A549 (cell line): Measurements from ENCODE around the gene LSR. TPM values are rescaled to one million over a fixed set of nuclear protein-coding genes. Genes with fewer than 3 reads are reported as not detected.

ENCODE experiments used
- ATAC-seq, 2 experiments: fragments of 200-7000 bp in 1 of 2; fragments of >200 bp in 1 of 2; cut with Nextera tagmentation in 1 of 2; cut with Tn5 transposase in 1 of 2; 3 replicates each; pipeline versions ENCODE4 v1.8.0 to v1.9.1; 2018 to 2020; ENCODE audit warnings: mild to moderate bottlenecking in 1 of 2, moderate library complexity in 1 of 2
- CTCF ChIA-PET: fragments of 300-600 bp; sonication (Branson Sonifier 250); formaldehyde crosslinking; extraction: SDS; loops from one replicate; lab custom pipeline; 2021; ENCODE audit warnings: antibody characterized with exemption, inconsistent platforms; lab: Yijun Ruan, JAX
- POLR2A ChIA-PET: fragments of 350-600 bp; formaldehyde crosslinking; extraction: SDS; loops from one replicate; lab custom pipeline; 2021; ENCODE audit warnings: antibody characterized with exemption, inconsistent platforms; lab: Yijun Ruan, JAX
- DNase-seq, 2 experiments: peaks; one replicate each; pipeline versions ENCODE4 v3.0.0 to v3.0.0-alpha.2; 2011 to 2016; ENCODE audit warnings: low read depth in 1 of 2, low spot score in 1 of 2
- FAIRE-seq: peaks from 2 replicates; lab custom pipeline; 2011; peaks lifted over from hg19 to GRCh38; lab: Jason Lieb, UNC
- H3K27ac ChIP-seq, 2 experiments: fragments of >200 bp; sonication (Bioruptor Twin); formaldehyde crosslinking; 3 replicates each; pipeline ENCODE4 v1.5.1; 2016 to 2017
- H3K4me1 ChIP-seq: fragments of >200 bp; sonication (Bioruptor Twin); formaldehyde crosslinking; 3 replicates; pipeline ENCODE4 v1.6.1; 2016
- H3K4me2 ChIP-seq: fragments of >200 bp; sonication (Bioruptor Twin); formaldehyde crosslinking; 3 replicates; pipeline ENCODE4 v1.6.1; 2016
- H3K4me3 ChIP-seq: fragments of >200 bp; sonication (Bioruptor Twin); formaldehyde crosslinking; 3 replicates; pipeline ENCODE4 v1.5.1; 2016
- H3K9me3 ChIP-seq: fragments of >200 bp; sonication (Bioruptor Twin); formaldehyde crosslinking; 3 replicates; pipeline ENCODE4 v1.6.1; 2016
- BHLHE40 ChIP-seq: IDR thresholded peaks from 2 replicates; pipeline ENCODE4 v1.6.1; 2012; ENCODE audit warnings: low read depth, low read length, inconsistent platforms
- CBX8 ChIP-seq: fragments of 200-600 bp; sonication (generic); IDR thresholded peaks from 2 replicates; pipeline ENCODE4 v1.6.1; 2016
- EHMT2 ChIP-seq: fragments of 200-600 bp; sonication (generic); IDR thresholded peaks from 2 replicates; pipeline ENCODE4 v1.6.1; 2016; ENCODE audit warnings: antibody characterized with exemption, low read depth, mild to moderate bottlenecking, moderate library complexity
- ESRRA ChIP-seq: fragments of 150-350 bp; IDR thresholded peaks from 2 replicates; pipeline ENCODE4 v1.6.1; 2014; ENCODE audit warnings: mild to moderate bottlenecking, low read length, borderline replicate concordance
- FOSB ChIP-seq: fragments of 250-450 bp; sonication (Bioruptor Pico); IDR thresholded peaks from 2 replicates; pipeline ENCODE4 v1.5.0; 2020; ENCODE audit warnings: mild to moderate bottlenecking, moderate library complexity
- HDAC2 ChIP-seq: fragments of 200-600 bp; sonication (generic); IDR thresholded peaks from 2 replicates; pipeline ENCODE4 v1.6.1; 2016
- HOXA7 ChIP-seq: fragments of 250-450 bp; sonication (Bioruptor Pico); IDR thresholded peaks from 2 replicates; pipeline ENCODE4 v1.5.0; 2020; ENCODE audit warnings: mild to moderate bottlenecking, moderate library complexity
- JUNB ChIP-seq: fragments of >200 bp; sonication (Bioruptor Twin); formaldehyde crosslinking; IDR thresholded peaks from 2 replicates; pipeline ENCODE4 v1.6.1; 2016
- KDM5A ChIP-seq: fragments of 200-600 bp; sonication (generic); IDR thresholded peaks from 2 replicates; pipeline ENCODE4 v1.6.1; 2016; ENCODE audit warnings: antibody characterized with exemption, mild to moderate bottlenecking
- MYC ChIP-seq: IDR thresholded peaks from 2 replicates; pipeline ENCODE4 v1.6.1; 2012; ENCODE audit warnings: mild to moderate bottlenecking, inconsistent platforms, low read length, improper control_type of control experiment, borderline replicate concordance
- NR3C1 ChIP-seq: fragments of >200 bp; sonication (Bioruptor Twin); formaldehyde crosslinking; IDR thresholded peaks from 3 replicates; pipeline ENCODE4 v1.6.1; 2017
- POLR2A ChIP-seq: IDR thresholded peaks from 2 replicates; pipeline ENCODE4 v1.6.1; 2012; ENCODE audit warnings: mild to moderate bottlenecking, low read length
- RARB ChIP-seq: fragments of 250-450 bp; sonication (Bioruptor Pico); IDR thresholded peaks from 2 replicates; pipeline ENCODE4 v1.8.0; 2021; ENCODE audit warnings: mild to moderate bottlenecking, moderate library complexity
- SREBF2 ChIP-seq: fragments of 450-650 bp; IDR thresholded peaks from 2 replicates; pipeline ENCODE4 v1.6.1; 2014; ENCODE audit warnings: mild to moderate bottlenecking, moderate library complexity
- ZFP36 ChIP-seq: fragments of 450-650 bp; IDR thresholded peaks from 2 replicates; pipeline ENCODE4 v1.6.1; 2014; ENCODE audit warnings: borderline replicate concordance; ENCODE audit not compliant: partially characterized antibody
- ZNF302 ChIP-seq: fragments of 250-450 bp; sonication (Bioruptor Pico); IDR thresholded peaks from 2 replicates; pipeline ENCODE4 v1.9.0; 2021; ENCODE audit warnings: inconsistent platforms, mild to moderate bottlenecking, moderate library complexity
- ZSCAN20 ChIP-seq: fragments of 250-450 bp; sonication (Bioruptor Pico); IDR thresholded peaks from 2 replicates; pipeline ENCODE4 v1.8.0; 2022; ENCODE audit warnings: mild to moderate bottlenecking, moderate library complexity
- WGBS: methylation state at CpG from one replicate; pipeline ENCODE4 v1.1.6; 2017; ENCODE audit errors: missing lambda C conversion rate; 5-methylcytosine and 5-hydroxymethylcytosine counted together
- polyA plus RNA-seq, 4 experiments: library from polyadenylated mRNA; depleted of rRNA in 3 of 4; stranded (reverse); fragments of >200 nt; fragmentation: RNase III in 1 of 4; extraction: RNeasy Plus Mini Kit Qiagen cat#74134 plus additional on column Dnase treatment in 1 of 4; gene quantifications; 2 replicates in 3 of 4; 3 replicates in 1 of 4; pipeline ENCODE4 v1.2.3, GENCODE V29; 2011 to 2017
- TF ChIP-seq, protein P1 (sequence below): fragments of 200-600 bp; sonication (generic); IDR thresholded peaks from 2 replicates; pipeline ENCODE4 v1.6.1; 2016; ENCODE audit warnings: antibody characterized with exemption, mild to moderate bottlenecking, moderate library complexity
- TF ChIP-seq, protein P2 (sequence below): IDR thresholded peaks from 2 replicates; pipeline ENCODE4 v1.6.1; 2012
- TF ChIP-seq, protein P3 (sequence below): fragments of 150-350 bp; IDR thresholded peaks from 2 replicates; pipeline ENCODE4 v1.6.1; 2014; ENCODE audit warnings: low read depth, mild to moderate bottlenecking, low read length
- TF ChIP-seq, protein P4 (sequence below): fragments of 450-650 bp; IDR thresholded peaks from 2 replicates; pipeline ENCODE4 v1.6.1; 2014; ENCODE audit warnings: antibody characterized with exemption
- TF ChIP-seq, protein P5 (sequence below): fragments of >200 bp; sonication (Bioruptor Twin); formaldehyde crosslinking; IDR thresholded peaks from 3 replicates; pipeline ENCODE4 v1.6.1; 2016
- TF ChIP-seq, protein P6 (sequence below): fragments of 250-450 bp; sonication (Bioruptor Pico); IDR thresholded peaks from 2 replicates; pipeline ENCODE4 v1.5.0; 2020; ENCODE audit warnings: low read depth, mild to moderate bottlenecking, moderate library complexity
- TF ChIP-seq, protein P7 (sequence below): fragments of 250-450 bp; sonication (Bioruptor Pico); IDR thresholded peaks from 2 replicates; pipeline ENCODE4 v1.5.0; 2021; ENCODE audit warnings: mild to moderate bottlenecking, moderate library complexity, borderline replicate concordance

LSR gene
- polyA plus RNA-seq, 2 of the 4 experiments (the other 2 are of a cell fraction) = 2.1 to 3.6 TPM

DNA sequence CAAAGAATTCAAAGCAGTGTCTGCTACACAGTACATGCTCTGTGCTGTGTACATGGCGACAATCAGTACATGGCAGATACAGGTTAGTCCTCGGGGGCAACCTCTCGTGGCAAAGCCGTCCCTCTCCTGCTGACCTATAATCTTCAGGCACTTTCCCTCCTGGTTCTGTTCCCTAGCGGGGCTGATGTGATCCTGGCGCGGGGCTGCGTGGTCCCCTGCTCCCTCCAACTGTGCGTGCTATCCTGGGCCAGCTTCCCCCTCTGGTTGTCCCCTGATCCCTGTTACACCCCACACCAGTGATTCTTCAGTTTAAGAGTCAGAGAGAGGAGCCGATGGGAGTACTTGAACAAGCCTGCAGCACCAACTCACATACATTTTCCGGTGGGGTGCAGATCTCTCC lies 55.2 kb downstream of the LSR start:
- no peak for FAIRE-seq
- CTCF ChIA-PET = interaction anchor here (0.6 to 2.6 kb wide), 7 partner anchors 8 to 49 kb away, joined by 3 to 9 read pairs (median 5); partner anchors contain the start of gene USF2
- POLR2A ChIA-PET = interaction anchor here (0.5 kb wide), 1 partner anchor 36 kb away, joined by 3 read pairs; no protein-coding TSS in a partner anchor

DNA sequence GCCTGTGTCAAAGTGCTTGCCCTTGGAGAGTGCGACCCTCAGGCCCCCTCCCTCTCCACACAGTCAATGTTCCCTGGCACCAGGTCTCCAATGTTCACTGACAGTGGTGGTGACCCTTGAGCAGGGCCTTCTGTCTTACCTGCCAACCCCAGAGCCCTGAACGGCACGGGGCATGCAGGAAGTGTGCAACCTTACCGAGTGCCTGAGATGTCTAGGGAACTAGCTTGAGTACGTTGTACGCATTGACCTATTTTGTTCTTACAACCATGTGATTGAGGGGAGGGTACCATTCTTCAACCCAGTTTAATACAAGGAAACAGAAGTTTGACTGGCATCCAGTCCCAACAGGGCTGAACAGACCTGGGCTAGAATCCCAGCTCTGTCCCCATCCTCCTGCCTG lies 56.4 kb downstream of the LSR start:
- FAIRE-seq = peak; percentile 13
- ChIA-PET POLR2A (no interaction called here), CTCF (interaction anchor here (0.7 to 2.6 kb wide), 8 partner anchors 8 to 190 kb away, joined by 3 to 9 read pairs (median 6); partner anchors contain the start of gene USF2)
- ATAC-seq = no peak
- Histone ChIP-seq H3K27ac (no peak overlapping the region), H3K4me3 (no peak overlapping the region), H3K4me1 (0 out of 3 replicates have a peak, but pooled peaks cover 2% of the 10 kb centered on the region), H3K9me3 (no peaks in the 10 kb centered on the region), H3K4me2 (no peak overlapping the region)
- no peak for DNase-seq
- 77% methylated on average over 6 of the region's 6 CpGs for WGBS
- TF ChIP-seq ZNF302 (CRISPR knock-in tag) (no peak), CBX8 (no peak), HOXA7 (no peak), EHMT2 (no peak)
- TF ChIP-seq, protein P1, sequence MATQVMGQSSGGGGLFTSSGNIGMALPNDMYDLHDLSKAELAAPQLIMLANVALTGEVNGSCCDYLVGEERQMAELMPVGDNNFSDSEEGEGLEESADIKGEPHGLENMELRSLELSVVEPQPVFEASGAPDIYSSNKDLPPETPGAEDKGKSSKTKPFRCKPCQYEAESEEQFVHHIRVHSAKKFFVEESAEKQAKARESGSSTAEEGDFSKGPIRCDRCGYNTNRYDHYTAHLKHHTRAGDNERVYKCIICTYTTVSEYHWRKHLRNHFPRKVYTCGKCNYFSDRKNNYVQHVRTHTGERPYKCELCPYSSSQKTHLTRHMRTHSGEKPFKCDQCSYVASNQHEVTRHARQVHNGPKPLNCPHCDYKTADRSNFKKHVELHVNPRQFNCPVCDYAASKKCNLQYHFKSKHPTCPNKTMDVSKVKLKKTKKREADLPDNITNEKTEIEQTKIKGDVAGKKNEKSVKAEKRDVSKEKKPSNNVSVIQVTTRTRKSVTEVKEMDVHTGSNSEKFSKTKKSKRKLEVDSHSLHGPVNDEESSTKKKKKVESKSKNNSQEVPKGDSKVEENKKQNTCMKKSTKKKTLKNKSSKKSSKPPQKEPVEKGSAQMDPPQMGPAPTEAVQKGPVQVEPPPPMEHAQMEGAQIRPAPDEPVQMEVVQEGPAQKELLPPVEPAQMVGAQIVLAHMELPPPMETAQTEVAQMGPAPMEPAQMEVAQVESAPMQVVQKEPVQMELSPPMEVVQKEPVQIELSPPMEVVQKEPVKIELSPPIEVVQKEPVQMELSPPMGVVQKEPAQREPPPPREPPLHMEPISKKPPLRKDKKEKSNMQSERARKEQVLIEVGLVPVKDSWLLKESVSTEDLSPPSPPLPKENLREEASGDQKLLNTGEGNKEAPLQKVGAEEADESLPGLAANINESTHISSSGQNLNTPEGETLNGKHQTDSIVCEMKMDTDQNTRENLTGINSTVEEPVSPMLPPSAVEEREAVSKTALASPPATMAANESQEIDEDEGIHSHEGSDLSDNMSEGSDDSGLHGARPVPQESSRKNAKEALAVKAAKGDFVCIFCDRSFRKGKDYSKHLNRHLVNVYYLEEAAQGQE = no peak
- TF ChIP-seq, protein P2, sequence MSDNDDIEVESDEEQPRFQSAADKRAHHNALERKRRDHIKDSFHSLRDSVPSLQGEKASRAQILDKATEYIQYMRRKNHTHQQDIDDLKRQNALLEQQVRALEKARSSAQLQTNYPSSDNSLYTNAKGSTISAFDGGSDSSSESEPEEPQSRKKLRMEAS = no peak
- TF ChIP-seq, protein P3, sequence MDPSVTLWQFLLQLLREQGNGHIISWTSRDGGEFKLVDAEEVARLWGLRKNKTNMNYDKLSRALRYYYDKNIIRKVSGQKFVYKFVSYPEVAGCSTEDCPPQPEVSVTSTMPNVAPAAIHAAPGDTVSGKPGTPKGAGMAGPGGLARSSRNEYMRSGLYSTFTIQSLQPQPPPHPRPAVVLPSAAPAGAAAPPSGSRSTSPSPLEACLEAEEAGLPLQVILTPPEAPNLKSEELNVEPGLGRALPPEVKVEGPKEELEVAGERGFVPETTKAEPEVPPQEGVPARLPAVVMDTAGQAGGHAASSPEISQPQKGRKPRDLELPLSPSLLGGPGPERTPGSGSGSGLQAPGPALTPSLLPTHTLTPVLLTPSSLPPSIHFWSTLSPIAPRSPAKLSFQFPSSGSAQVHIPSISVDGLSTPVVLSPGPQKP = no peak

More for the DNA sequence above, 55.2 kb downstream of the LSR start:
- 0 out of 3 replicates have a peak, but pooled peaks cover 2% of the 10 kb centered on the region for H3K9me3 ChIP-seq
- WGBS = 73% methylated on average over 11 of the region's 11 CpGs
- 0 out of 3 replicates have a peak, but pooled peaks cover 2% of the 10 kb centered on the region for H3K4me1 ChIP-seq
- DNase-seq = no peak
- no peak overlapping the region for H3K27ac ChIP-seq
- H3K4me3 ChIP-seq = no peak overlapping the region
- no peak overlapping the region for H3K4me2 ChIP-seq
- no peak for ATAC-seq
- TF ChIP-seq, protein P1 = no peak
- TF ChIP-seq JUNB (no peak), KDM5A (no peak), MYC (no peak), ZFP36 (no peak), RARB (CRISPR knock-in tag) (no peak), ZSCAN20 (CRISPR knock-in tag) (no peak), ESRRA (no peak), POLR2A (no peak), NR3C1 (no peak), HOXA7 (no peak), BHLHE40 (no peak), SREBF2 (no peak), HDAC2 (no peak), FOSB (no peak)
- TF ChIP-seq, protein P4, sequence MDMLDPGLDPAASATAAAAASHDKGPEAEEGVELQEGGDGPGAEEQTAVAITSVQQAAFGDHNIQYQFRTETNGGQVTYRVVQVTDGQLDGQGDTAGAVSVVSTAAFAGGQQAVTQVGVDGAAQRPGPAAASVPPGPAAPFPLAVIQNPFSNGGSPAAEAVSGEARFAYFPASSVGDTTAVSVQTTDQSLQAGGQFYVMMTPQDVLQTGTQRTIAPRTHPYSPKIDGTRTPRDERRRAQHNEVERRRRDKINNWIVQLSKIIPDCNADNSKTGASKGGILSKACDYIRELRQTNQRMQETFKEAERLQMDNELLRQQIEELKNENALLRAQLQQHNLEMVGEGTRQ = no peak
- TF ChIP-seq, protein P5, sequence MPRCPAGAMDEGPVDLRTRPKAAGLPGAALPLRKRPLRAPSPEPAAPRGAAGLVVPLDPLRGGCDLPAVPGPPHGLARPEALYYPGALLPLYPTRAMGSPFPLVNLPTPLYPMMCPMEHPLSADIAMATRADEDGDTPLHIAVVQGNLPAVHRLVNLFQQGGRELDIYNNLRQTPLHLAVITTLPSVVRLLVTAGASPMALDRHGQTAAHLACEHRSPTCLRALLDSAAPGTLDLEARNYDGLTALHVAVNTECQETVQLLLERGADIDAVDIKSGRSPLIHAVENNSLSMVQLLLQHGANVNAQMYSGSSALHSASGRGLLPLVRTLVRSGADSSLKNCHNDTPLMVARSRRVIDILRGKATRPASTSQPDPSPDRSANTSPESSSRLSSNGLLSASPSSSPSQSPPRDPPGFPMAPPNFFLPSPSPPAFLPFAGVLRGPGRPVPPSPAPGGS = no peak
- TF ChIP-seq, protein P6, sequence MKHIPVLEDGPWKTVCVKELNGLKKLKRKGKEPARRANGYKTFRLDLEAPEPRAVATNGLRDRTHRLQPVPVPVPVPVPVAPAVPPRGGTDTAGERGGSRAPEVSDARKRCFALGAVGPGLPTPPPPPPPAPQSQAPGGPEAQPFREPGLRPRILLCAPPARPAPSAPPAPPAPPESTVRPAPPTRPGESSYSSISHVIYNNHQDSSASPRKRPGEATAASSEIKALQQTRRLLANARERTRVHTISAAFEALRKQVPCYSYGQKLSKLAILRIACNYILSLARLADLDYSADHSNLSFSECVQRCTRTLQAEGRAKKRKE (CRISPR knock-in tag) = no peak
- TF ChIP-seq, protein P7, sequence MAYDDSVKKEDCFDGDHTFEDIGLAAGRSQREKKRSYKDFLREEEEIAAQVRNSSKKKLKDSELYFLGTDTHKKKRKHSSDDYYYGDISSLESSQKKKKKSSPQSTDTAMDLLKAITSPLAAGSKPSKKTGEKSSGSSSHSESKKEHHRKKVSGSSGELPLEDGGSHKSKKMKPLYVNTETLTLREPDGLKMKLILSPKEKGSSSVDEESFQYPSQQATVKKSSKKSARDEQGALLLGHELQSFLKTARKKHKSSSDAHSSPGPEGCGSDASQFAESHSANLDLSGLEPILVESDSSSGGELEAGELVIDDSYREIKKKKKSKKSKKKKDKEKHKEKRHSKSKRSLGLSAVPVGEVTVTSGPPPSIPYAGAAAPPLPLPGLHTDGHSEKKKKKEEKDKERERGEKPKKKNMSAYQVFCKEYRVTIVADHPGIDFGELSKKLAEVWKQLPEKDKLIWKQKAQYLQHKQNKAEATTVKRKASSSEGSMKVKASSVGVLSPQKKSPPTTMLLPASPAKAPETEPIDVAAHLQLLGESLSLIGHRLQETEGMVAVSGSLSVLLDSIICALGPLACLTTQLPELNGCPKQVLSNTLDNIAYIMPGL (CRISPR knock-in tag) = no peak
- TF ChIP-seq, all 56 proteins: peak for 0
